ENCODE data around the gene MYO1G.

- TF ChIP-seq GATA2 (IDR thresholded peaks at IDR 0.05; ENCODE audit: low read depth, low read length) (no peak), GATA3 (IDR thresholded peaks at IDR 0.05; ENCODE audit: low read depth, low read length) (no peak)
Observed at GRCh38 chr7:44987996-44988395, 9.2 kb upstream of the MYO1G start.

Measured in SH-SY5Y (cell line).